Occipital lobe (tissue), 2 donors: ENCODE results near the gene BCL2. TPM values are rescaled to one million over a fixed set of nuclear protein-coding genes. Genes with fewer than 3 reads are reported as not detected.

Source experiments
- DNase-seq: peaks from one replicate; lab custom pipeline; 2025; lab: John Stamatoyannopoulos, UW
- total RNA-seq: library from RNA; depleted of rRNA; stranded (reverse); fragments of >200 nt; gene quantifications from one replicate; pipeline ENCODE4 v1.2.3, GENCODE V29; 2014

Gene BCL2
- total RNA-seq, 1 donor from 2014 or later = 30.6 TPM

GRCh38 chr18:63160172-63160995 is 159.2 kb downstream of the BCL2 start:
- DNase-seq = no peak

- DNase-seq = no peak
Observed at GRCh38 chr18:63159590-63159989, 160.0 kb downstream of the BCL2 start.

GRCh38 chr18:63158676-63159291 is 160.8 kb downstream of the BCL2 start:
- no peak for DNase-seq

- no peak for DNase-seq
Observed at GRCh38 chr18:63158012-63158631, 161.4 kb downstream of the BCL2 start.

- DNase-seq = no peak
Observed at GRCh38 chr18:63157293-63158011, 162.1 kb downstream of the BCL2 start.

GRCh38 chr18:63155910-63156773 is 163.4 kb downstream of the BCL2 start:
- no peak for DNase-seq

GRCh38 chr18:63155169-63155852 is 164.3 kb downstream of the BCL2 start:
- no peak for DNase-seq

GRCh38 chr18:63154350-63155152 is 165.0 kb downstream of the BCL2 start:
- no peak for DNase-seq

- no peak for DNase-seq
Observed at GRCh38 chr18:63152791-63153190, 166.8 kb downstream of the BCL2 start.

- DNase-seq = no peak
Observed at GRCh38 chr18:63152096-63152495, 167.5 kb downstream of the BCL2 start.

GRCh38 chr18:63151539-63151938 is 168.0 kb downstream of the BCL2 start:
- no peak for DNase-seq

- no peak for DNase-seq
Observed at GRCh38 chr18:63150942-63151421, 168.6 kb downstream of the BCL2 start.

- no peak for DNase-seq
Observed at GRCh38 chr18:63150326-63150725, 169.2 kb downstream of the BCL2 start.

GRCh38 chr18:63149302-63149587 is 170.3 kb downstream of the BCL2 start:
- no peak for DNase-seq

GRCh38 chr18:63148449-63149301 is 170.9 kb downstream of the BCL2 start:
- DNase-seq = no peak

- DNase-seq = no peak
Observed at GRCh38 chr18:63147973-63148372, 171.6 kb downstream of the BCL2 start.

- no peak for DNase-seq
Observed at GRCh38 chr18:63146828-63147409, 172.7 kb downstream of the BCL2 start.

- DNase-seq = no peak
Observed at GRCh38 chr18:63145851-63146555, 173.6 kb downstream of the BCL2 start.
